HG03060 (cell line): ENCODE results near the gene PCDH9.

Source experiments
- ATAC-seq: cut with Tn5 transposase; IDR thresholded peaks from one replicate; pipeline ENCODE4 v1.9.1; 2021; ENCODE audit warnings: low read depth, moderate number of reproducible peaks; ENCODE audit not compliant: unreplicated experiment

Gene PCDH9

GRCh38 chr13:66559093-66559492 lies 671.0 kb downstream of the PCDH9 start:
- no peak for ATAC-seq

GRCh38 chr13:66558506-66558905 lies 671.6 kb downstream of the PCDH9 start:
- ATAC-seq, result no peak

- ATAC-seq, result no peak
These were observed 672.8 kb downstream of the PCDH9 start for GRCh38 chr13:66557357-66557756.

GRCh38 chr13:66556306-66556705 lies 673.8 kb downstream of the PCDH9 start:
- no peak for ATAC-seq

GRCh38 chr13:66553391-66553790 lies 676.7 kb downstream of the PCDH9 start:
- ATAC-seq, result no peak

GRCh38 chr13:66551128-66551527 lies 679.0 kb downstream of the PCDH9 start:
- ATAC-seq, result no peak

GRCh38 chr13:66547685-66548084 lies 682.5 kb downstream of the PCDH9 start:
- no peak for ATAC-seq

- no peak for ATAC-seq
These were observed 683.4 kb downstream of the PCDH9 start for GRCh38 chr13:66546534-66547379.

GRCh38 chr13:66543780-66544179 lies 686.4 kb downstream of the PCDH9 start:
- no peak for ATAC-seq

- ATAC-seq, result no peak
These were observed 692.7 kb downstream of the PCDH9 start for GRCh38 chr13:66537417-66537816.

- ATAC-seq, result no peak
These were observed 693.4 kb downstream of the PCDH9 start for GRCh38 chr13:66536746-66537145.

GRCh38 chr13:66534561-66534960 lies 695.6 kb downstream of the PCDH9 start:
- no peak for ATAC-seq

- ATAC-seq, result no peak
These were observed 697.3 kb downstream of the PCDH9 start for GRCh38 chr13:66532845-66533244.

- ATAC-seq, result no peak
These were observed 698.0 kb downstream of the PCDH9 start for GRCh38 chr13:66532146-66532545.

- ATAC-seq, result no peak
These were observed 699.5 kb downstream of the PCDH9 start for GRCh38 chr13:66530686-66531085.

- ATAC-seq, result no peak
These were observed 700.0 kb downstream of the PCDH9 start for GRCh38 chr13:66530158-66530557.

- ATAC-seq, result no peak
These were observed 701.1 kb downstream of the PCDH9 start for GRCh38 chr13:66528944-66529576.

- ATAC-seq, result no peak
These were observed 702.0 kb downstream of the PCDH9 start for GRCh38 chr13:66528180-66528579.

GRCh38 chr13:66520511-66521355 lies 709.4 kb downstream of the PCDH9 start:
- ATAC-seq, result no peak

- ATAC-seq, result no peak
These were observed 710.9 kb downstream of the PCDH9 start for GRCh38 chr13:66519259-66519658.

GRCh38 chr13:66518068-66518467 lies 712.1 kb downstream of the PCDH9 start:
- no peak for ATAC-seq
